ENCODE measurements around the gene THAP4. TPM values are rescaled to one million over a fixed set of nuclear protein-coding genes. Genes with fewer than 3 reads are reported as not detected.

THAP4 gene
- total and polyA plus RNA-seq, 2 experiments from 2014 or later: 82.0 to 101 TPM

DNA sequence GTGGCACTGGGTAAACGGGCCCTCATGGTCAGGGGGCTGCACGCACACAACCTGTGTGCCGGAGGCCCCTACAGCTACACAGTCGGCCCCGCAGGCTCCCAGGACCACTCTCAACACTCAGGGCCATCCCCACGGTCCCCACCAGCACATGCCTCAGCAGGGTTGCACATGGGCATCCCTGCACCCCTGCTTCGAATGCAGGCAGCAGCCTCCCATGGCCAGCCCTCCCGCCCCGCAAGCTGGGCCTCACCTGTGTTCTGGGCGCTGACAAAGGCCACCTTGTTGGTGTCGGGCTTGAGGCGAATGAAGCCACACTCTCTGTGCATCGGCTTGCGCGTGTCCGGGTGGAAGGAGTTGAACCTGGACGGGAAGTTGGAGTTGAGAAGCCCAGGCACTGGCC lies 34.2 kb downstream of the THAP4 start:
- no peak overlapping the region for H3K4me3 ChIP-seq
- H3K27me3 ChIP-seq: no peaks in the 10 kb centered on the region
- no peaks in the 10 kb centered on the region for H3K9me3 ChIP-seq (ENCODE audit: low read depth)
- DNase-seq (ENCODE audit: low read depth in 1 of 2, low spot score in 1 of 2): no peak
- peaks cover 36% of the 10 kb centered on the region for H3K36me3 ChIP-seq
- H3K27ac ChIP-seq: no peak overlapping the region
- H3K4me1 ChIP-seq (ENCODE audit: low read depth): no peaks in the 10 kb centered on the region
- TF ChIP-seq, protein P1, sequence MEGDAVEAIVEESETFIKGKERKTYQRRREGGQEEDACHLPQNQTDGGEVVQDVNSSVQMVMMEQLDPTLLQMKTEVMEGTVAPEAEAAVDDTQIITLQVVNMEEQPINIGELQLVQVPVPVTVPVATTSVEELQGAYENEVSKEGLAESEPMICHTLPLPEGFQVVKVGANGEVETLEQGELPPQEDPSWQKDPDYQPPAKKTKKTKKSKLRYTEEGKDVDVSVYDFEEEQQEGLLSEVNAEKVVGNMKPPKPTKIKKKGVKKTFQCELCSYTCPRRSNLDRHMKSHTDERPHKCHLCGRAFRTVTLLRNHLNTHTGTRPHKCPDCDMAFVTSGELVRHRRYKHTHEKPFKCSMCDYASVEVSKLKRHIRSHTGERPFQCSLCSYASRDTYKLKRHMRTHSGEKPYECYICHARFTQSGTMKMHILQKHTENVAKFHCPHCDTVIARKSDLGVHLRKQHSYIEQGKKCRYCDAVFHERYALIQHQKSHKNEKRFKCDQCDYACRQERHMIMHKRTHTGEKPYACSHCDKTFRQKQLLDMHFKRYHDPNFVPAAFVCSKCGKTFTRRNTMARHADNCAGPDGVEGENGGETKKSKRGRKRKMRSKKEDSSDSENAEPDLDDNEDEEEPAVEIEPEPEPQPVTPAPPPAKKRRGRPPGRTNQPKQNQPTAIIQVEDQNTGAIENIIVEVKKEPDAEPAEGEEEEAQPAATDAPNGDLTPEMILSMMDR (IDR thresholded peaks at IDR 0.05; ENCODE audit: low read depth, low read length): no peak

DNA sequence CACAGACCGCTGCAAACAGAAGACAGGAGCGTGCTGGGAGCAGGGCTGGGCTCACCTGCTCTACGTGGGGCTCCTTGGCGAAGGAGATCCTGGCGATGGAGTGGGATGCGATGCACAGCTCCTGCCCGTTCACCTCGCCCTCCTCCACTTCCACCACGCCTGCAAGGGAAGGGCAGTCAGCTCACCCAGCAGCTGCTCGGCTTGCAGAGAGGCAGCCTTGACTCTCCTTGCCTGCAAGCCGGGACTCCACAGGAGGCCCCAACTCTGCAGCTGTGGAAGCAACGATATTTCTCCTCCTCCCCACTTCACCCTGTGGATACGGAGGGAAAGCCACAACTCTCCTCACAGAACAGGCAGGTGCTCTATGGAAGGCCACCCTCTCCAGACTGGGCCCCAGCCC lies 35.1 kb downstream of the THAP4 start:
- TF ChIP-seq, protein P1 (IDR thresholded peaks at IDR 0.05; ENCODE audit: low read depth, low read length): no peak
- Histone ChIP-seq H3K4me3 (no peak overlapping the region), H3K36me3 (peaks cover 36% of the 10 kb centered on the region), H3K9me3 (ENCODE audit: low read depth) (no peaks in the 10 kb centered on the region), H3K27ac (no peak overlapping the region), H3K4me1 (ENCODE audit: low read depth) (no peaks in the 10 kb centered on the region), H3K27me3 (no peaks in the 10 kb centered on the region)
- DNase-seq (ENCODE audit: low read depth in 1 of 2, low spot score in 1 of 2): no peak

DNA sequence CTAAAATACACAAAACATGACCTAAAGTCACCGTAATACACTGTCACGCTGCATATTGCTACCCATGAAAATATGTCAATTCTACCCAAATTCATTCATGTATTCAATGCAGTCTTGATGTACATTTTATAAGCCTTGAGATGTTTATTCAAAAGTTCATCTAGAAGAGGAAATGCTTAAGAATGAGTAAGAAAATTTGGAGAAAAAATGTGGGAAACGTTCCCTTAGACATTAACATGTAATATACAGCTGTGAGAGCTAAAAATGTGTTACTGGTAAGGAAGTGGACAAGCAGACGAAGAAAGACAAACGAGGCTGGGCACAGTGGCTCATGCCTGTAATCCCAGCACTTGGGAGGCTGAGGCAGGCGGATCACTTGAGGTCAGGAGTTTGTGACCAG lies 37.3 kb downstream of the THAP4 start:
- Histone ChIP-seq H3K36me3 (peaks cover 22% of the 10 kb centered on the region), H3K9me3 (ENCODE audit: low read depth) (no peaks in the 10 kb centered on the region), H3K27me3 (no peaks in the 10 kb centered on the region), H3K4me1 (ENCODE audit: low read depth) (no peaks in the 10 kb centered on the region), H3K27ac (no peak overlapping the region), H3K4me3 (no peak overlapping the region)
- no peak for DNase-seq (ENCODE audit: low read depth in 1 of 2, low spot score in 1 of 2)
- TF ChIP-seq, protein P1 (IDR thresholded peaks at IDR 0.05; ENCODE audit: low read depth, low read length): no peak

DNA sequence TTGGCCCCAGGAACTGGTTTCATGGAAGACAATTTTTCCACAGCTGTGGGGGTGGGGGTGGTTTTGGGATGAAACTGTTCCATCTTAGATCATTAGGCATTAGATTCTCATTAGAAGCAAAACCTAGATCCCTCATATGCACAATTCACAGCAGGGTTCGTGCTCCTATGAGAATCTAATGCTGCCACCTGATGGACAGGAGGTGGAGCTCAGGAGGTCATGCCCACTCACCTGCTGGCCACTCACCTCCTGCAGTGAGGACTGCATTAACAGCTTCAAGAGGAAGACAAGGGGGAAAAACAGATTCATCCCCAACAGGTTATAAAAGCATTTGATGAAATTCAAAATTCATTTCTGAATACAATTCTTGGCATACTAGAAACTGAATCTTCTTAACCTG lies 38.5 kb downstream of the THAP4 start:
- H3K27ac ChIP-seq: no peak overlapping the region
- no peaks in the 10 kb centered on the region for H3K4me1 ChIP-seq (ENCODE audit: low read depth)
- TF ChIP-seq, protein P1 (IDR thresholded peaks at IDR 0.05; ENCODE audit: low read depth, low read length): no peak
- no peak for DNase-seq (ENCODE audit: low read depth in 1 of 2, low spot score in 1 of 2)
- H3K27me3 ChIP-seq: no peaks in the 10 kb centered on the region
- H3K9me3 ChIP-seq (ENCODE audit: low read depth): no peaks in the 10 kb centered on the region
- H3K4me3 ChIP-seq: no peak overlapping the region
- peaks cover 15% of the 10 kb centered on the region for H3K36me3 ChIP-seq

DNA sequence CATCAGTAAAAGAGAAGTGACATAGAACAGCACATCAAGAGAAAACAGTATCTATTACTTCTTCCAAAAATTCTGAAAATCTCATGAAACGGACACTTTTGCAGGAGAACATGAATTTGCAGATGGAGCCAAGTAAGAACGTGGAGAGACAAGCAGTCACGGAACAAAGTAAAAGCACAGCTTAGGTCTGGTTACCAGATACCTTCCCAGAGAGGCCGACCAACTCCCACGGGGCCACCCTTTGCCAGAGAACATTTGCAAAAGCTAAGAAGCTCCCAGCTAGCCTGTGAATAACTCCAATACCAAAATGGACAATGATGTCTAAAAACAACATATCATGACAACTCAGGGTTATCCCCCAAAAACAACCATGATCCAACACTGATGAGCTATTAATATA lies 38.9 kb downstream of the THAP4 start:
- no peaks in the 10 kb centered on the region for H3K4me1 ChIP-seq (ENCODE audit: low read depth)
- no peak overlapping the region for H3K27ac ChIP-seq
- H3K27me3 ChIP-seq: no peaks in the 10 kb centered on the region
- no peak overlapping the region for H3K4me3 ChIP-seq
- DNase-seq (ENCODE audit: low read depth in 1 of 2, low spot score in 1 of 2): no peak
- TF ChIP-seq, protein P1 (IDR thresholded peaks at IDR 0.05; ENCODE audit: low read depth, low read length): no peak
- H3K9me3 ChIP-seq (ENCODE audit: low read depth): no peaks in the 10 kb centered on the region
- H3K36me3 ChIP-seq: peaks cover 14% of the 10 kb centered on the region

DNA sequence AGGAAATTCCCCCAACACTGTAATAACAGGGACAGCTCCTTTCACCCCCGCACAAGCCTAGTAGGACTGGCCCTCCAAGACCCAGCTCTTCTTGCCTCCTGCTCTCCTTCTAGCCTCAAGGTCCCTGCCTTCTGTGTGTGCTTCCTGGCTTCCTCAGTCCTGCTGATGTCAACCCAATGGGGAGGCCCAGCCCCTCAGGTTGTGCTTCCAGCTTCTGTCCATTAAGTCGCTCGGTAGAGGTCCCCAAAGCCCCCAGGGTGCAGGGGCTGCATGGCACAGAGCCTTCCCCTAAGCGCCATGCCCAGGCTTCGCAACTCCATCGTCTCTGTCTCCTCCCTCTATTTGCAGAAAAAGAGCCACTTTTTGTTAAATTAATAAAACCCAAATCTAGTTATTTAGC lies 39.4 kb downstream of the THAP4 start:
- Histone ChIP-seq H3K9me3 (ENCODE audit: low read depth) (no peaks in the 10 kb centered on the region), H3K36me3 (peaks cover 14% of the 10 kb centered on the region), H3K27me3 (no peaks in the 10 kb centered on the region), H3K4me3 (no peak overlapping the region), H3K4me1 (ENCODE audit: low read depth) (no peaks in the 10 kb centered on the region), H3K27ac (no peak overlapping the region)
- DNase-seq (ENCODE audit: low read depth in 1 of 2, low spot score in 1 of 2): no peak
- TF ChIP-seq, protein P1 (IDR thresholded peaks at IDR 0.05; ENCODE audit: low read depth, low read length): no peak

All from cardiac muscle cell (in vitro differentiated cells and primary cell).